Ishikawa (cell line): ENCODE measurements around the gene FOXI3.

Experiments used
- EGR1 ChIP-seq: IDR thresholded peaks from 2 replicates; pipeline ENCODE4 v1.6.1; 2012
- EP300 ChIP-seq: IDR thresholded peaks from 2 replicates; pipeline ENCODE4 v1.6.1; 2012; ENCODE audit warnings: borderline replicate concordance
- FOXM1 ChIP-seq: IDR thresholded peaks from 2 replicates; pipeline ENCODE4 v1.6.1; 2012; ENCODE audit warnings: low read depth, borderline replicate concordance
- RAD21 ChIP-seq: IDR thresholded peaks from 2 replicates; pipeline ENCODE4 v1.6.1; 2012; ENCODE audit warnings: low read depth
- TAF1 ChIP-seq: IDR thresholded peaks from 2 replicates; pipeline ENCODE4 v1.6.1; 2012; ENCODE audit warnings: low read depth, mild to moderate bottlenecking
- TEAD4 ChIP-seq: IDR thresholded peaks from 2 replicates; pipeline ENCODE4 v1.6.1; 2012
- USF1 ChIP-seq: IDR thresholded peaks from 2 replicates; pipeline ENCODE4 v1.6.1; 2012
- TF ChIP-seq, protein P1 (sequence below): IDR thresholded peaks from 2 replicates; pipeline ENCODE4 v1.6.1; 2012

- TF ChIP-seq, protein P1, sequence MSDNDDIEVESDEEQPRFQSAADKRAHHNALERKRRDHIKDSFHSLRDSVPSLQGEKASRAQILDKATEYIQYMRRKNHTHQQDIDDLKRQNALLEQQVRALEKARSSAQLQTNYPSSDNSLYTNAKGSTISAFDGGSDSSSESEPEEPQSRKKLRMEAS, result no peak
- TF ChIP-seq FOXM1, result no peak
- TF ChIP-seq TAF1, result no peak
- no peak for TF ChIP-seq EGR1
- TF ChIP-seq RAD21, result no peak
- TF ChIP-seq USF1, result no peak
- no peak for TF ChIP-seq TEAD4
- TF ChIP-seq EP300, result no peak
Observed at GRCh38 chr2:88450186-88450585, 2.3 kb downstream of the FOXI3 start.
